ENCODE measurements around the gene SMIM22.

Gene SMIM22

DNA sequence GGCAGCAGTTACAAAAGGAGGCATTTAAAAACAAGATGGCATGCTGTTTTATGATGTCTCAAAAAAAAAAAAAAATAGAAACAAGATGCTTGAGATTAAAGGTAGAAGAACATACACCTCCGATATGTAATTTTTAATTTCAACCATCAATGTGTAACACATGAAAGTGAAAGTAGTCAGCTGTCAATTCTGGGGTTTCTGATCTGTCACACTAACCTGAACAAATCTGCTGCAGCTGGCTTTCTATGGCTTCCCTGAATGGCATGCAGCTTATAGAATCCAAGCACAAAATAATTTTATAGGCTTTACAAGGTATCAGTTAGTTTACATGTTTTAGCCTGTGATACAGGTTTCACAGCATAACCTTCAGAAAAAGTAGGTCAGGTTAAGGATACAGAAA lies 38.4 kb downstream of the SMIM22 start:
- DNase-seq (ENCODE audit: insufficient read length, low spot score): no peak
- FAIRE-seq: no peak
- no peak for TF ChIP-seq POLR2A (IDR thresholded peaks at IDR 0.05; ENCODE audit: low read depth, low read length)

DNA sequence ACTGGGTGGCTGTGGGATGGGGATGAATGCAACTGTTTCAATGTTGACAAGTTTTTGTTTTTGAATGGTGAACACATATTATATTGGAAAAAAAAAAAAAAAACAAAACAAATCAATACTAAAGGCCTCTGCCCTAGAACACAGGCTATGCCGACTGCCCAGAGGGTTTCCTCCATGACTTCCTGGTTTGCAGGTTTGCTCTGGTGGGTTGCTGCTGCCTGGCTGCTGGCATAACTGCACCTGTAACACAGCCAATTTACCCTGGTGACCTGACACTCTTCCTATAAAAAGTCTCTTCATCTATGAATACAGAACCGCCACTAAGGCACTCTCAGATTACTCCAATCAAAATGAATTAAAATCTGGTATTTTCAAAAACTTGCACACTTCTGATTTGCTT lies 41.6 kb downstream of the SMIM22 start:
- no peak for TF ChIP-seq POLR2A (IDR thresholded peaks at IDR 0.05; ENCODE audit: low read depth, low read length)
- FAIRE-seq: no peak
- DNase-seq (ENCODE audit: insufficient read length, low spot score): no peak

DNA sequence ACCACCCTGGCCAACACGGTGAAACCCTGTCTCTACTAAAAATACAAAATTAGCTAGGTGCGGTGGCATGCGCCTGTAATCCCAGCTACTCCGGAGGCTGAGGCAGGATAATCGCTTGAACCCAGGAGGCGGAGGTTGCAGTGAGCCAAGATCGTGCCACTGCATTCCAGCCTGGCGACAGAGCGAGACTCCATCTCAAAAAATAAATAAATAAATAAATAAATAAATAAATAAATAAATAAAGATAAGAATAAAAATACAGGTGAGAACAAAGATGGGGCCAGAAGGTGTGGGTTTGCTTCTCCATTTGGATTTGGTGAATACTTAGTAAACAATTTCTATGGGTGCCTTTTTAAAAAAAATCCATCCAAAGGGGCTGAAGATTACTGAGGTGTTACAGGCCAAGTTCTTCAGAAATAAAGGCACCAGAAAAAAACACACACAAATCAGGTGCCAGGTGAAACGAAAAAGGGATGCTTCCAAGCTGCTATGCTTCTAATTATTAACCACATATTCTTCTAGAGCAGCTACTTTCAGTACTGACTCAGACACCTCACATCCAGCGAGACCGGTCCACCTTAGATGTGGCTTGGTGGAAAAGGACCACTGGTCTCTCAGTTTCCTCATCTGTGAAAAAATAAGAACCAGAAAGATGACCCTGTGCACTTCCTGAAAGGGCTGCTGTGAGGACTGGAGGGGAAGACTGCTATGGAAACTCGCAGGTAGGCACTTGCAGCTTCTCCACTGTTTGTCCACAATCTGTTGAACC lies 42.7 kb downstream of the SMIM22 start:
- no peak for TF ChIP-seq POLR2A (IDR thresholded peaks at IDR 0.05; ENCODE audit: low read depth, low read length)
- DNase-seq (ENCODE audit: insufficient read length, low spot score): no peak
- no peak for FAIRE-seq

DNA sequence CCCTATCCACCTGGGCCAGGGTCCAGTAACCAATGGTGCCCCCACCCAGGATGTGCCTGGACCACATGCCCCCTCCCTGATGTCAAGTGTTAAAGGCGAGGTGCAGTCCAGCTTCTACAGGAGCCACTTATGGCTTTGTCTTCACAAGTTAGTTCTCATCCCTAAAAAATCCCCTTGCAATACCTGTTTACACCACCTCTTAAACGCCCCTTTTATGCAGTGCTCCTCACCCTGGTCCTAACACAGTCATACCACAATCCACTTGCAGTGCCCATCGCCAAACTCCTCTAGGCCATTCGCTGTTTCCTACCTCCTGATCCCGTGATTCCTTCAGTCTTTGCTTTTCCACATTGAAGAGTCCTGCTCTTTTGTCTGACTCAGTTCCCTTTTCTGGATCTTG lies 44.8 kb downstream of the SMIM22 start:
- TF ChIP-seq POLR2A (IDR thresholded peaks at IDR 0.05; ENCODE audit: low read depth, low read length): no peak
- no peak for FAIRE-seq
- no peak for DNase-seq (ENCODE audit: insufficient read length, low spot score)

- FAIRE-seq (no peak), DNase-seq (ENCODE audit: insufficient read length, low spot score) (no peak)
- TF ChIP-seq POLR2A (IDR thresholded peaks at IDR 0.05; ENCODE audit: low read depth, low read length): no peak
These were observed 45.8 kb downstream of the SMIM22 start for GRCh38 chr16:4840984-4841383.

Data from H54 (cell line).